ENCODE data around the gene HBA2.
"Not testable (repeated sequence)": the region's sequence is repeated elsewhere in the genome, so short reads cannot be mapped to it uniquely, and the experiment has no call there.

HBA2 gene

DNA sequence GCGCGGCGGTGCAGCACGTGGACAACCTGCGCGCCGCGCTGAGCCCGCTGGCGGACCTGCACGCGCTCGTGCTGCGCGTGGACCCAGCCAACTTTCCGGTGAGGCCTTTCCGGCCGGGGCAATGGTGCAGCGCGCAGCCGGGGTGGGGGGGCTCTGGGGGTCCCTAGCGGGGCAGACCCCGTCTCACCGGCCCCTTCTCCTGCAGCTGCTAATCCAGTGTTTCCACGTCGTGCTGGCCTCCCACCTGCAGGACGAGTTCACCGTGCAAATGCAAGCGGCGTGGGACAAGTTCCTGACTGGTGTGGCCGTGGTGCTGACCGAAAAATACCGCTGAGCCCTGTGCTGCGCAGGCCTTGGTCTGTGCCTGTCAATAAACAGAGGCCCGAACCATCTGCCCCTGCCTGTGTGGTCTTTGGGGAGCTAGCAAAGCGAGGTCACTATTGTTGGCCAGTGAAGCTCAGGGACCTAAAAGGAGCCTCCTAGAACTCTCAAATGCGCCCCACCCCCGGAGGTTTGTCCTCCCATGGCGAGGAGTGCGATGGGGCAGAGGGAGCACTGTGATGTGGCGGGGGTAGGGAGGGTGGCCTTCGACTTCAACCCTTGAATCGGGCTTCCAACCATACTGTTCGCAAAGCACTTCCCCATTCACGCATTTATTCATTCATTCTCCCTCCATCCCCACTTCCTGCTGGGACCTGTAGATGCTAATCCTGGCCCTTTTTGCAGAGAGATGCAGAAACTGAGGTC, 6.1 kb upstream of the HBA2 start:
- H3K4me3 ChIP-seq (ENCODE audit: low read length): no peak overlapping the region
- DNase-seq (ENCODE audit: low read depth): no peak
- TF ChIP-seq, protein P1, sequence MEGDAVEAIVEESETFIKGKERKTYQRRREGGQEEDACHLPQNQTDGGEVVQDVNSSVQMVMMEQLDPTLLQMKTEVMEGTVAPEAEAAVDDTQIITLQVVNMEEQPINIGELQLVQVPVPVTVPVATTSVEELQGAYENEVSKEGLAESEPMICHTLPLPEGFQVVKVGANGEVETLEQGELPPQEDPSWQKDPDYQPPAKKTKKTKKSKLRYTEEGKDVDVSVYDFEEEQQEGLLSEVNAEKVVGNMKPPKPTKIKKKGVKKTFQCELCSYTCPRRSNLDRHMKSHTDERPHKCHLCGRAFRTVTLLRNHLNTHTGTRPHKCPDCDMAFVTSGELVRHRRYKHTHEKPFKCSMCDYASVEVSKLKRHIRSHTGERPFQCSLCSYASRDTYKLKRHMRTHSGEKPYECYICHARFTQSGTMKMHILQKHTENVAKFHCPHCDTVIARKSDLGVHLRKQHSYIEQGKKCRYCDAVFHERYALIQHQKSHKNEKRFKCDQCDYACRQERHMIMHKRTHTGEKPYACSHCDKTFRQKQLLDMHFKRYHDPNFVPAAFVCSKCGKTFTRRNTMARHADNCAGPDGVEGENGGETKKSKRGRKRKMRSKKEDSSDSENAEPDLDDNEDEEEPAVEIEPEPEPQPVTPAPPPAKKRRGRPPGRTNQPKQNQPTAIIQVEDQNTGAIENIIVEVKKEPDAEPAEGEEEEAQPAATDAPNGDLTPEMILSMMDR (IDR thresholded peaks at IDR 0.05; ENCODE audit: insufficient read depth, low read depth, low read length, missing control alignments): no peak

DNA sequence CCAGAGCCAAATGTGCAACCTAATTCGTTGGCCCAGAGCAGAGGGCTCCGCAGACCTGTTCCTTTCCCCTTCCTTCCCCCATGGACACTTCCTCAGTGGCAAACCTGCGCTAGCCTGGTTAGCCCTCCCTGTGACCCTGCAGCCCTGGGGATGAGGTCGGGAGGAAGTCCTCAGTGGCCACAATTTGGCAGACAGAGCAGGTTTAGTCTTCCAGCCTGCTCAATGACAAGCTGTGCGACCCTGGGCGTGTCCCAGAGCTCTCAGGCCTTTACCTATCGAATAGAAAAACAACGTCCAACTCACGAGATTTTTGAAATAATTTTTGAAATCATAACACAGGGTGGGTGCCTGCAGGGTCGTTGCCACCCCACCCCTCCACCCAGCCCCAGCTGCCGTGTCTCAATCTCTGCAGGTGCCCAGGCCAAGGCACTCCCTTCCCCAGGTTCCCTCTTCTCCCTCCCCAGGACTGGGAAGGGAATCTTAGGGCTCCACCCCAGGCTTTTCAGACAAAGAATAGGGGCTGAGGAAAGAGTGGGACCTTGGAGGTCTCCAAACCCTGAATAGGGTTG, 5.5 kb upstream of the HBA2 start:
- no peak for DNase-seq (ENCODE audit: low read depth)
- H3K4me3 ChIP-seq (ENCODE audit: low read length): no peak overlapping the region
- TF ChIP-seq, protein P1 (IDR thresholded peaks at IDR 0.05; ENCODE audit: insufficient read depth, low read depth, low read length, missing control alignments): no peak

DNA sequence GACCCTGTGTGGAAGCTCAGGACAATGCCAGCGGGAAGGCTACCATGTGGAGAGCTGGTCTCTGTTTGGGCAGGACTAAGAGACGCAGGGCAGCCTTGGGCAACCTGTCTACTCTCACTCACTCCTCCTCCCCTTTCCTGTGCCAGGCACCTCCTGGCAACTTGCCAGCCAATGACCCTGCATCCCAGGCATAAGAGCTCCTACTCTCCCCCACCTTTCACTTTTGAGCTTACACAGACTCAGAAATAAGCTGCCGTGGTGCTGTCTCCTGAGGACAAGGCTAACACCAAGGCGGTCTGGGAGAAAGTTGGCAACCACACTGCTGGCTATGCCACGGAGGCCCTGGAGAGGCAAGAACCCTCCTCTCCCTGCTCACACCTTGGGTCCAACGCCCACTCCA, 4.3 kb upstream of the HBA2 start:
- no peak for DNase-seq (ENCODE audit: low read depth)
- TF ChIP-seq, protein P1 (IDR thresholded peaks at IDR 0.05; ENCODE audit: insufficient read depth, low read depth, low read length, missing control alignments): no peak

DNA sequence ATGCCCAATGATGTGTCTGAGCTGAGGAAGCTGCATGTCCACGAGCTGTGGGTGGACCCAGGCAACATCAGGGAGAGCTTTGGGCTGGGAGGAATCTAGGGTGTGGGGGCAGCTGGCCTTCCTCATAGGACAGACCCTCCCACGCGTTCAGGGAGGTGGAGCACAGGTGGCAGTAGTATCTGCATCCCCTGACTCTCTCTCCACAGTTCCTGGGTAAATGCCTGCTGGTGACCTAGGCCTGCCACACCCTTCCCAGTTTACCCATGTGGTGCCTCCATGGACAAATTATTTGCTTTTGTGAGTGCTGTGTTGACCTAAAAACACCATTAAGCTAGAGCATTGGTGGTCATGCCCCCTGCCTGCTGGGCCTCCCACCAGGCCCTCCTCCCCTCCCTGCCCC, 3.7 kb upstream of the HBA2 start:
- TF ChIP-seq, protein P1 (IDR thresholded peaks at IDR 0.05; ENCODE audit: insufficient read depth, low read depth, low read length, missing control alignments): no peak
- no peak for DNase-seq (ENCODE audit: low read depth)
- no peak overlapping the region for H3K4me3 ChIP-seq (ENCODE audit: low read length)

More for the DNA sequence above, 4.3 kb upstream of the HBA2 start:
- H3K4me3 ChIP-seq (ENCODE audit: low read length): no peak overlapping the region

DNA sequence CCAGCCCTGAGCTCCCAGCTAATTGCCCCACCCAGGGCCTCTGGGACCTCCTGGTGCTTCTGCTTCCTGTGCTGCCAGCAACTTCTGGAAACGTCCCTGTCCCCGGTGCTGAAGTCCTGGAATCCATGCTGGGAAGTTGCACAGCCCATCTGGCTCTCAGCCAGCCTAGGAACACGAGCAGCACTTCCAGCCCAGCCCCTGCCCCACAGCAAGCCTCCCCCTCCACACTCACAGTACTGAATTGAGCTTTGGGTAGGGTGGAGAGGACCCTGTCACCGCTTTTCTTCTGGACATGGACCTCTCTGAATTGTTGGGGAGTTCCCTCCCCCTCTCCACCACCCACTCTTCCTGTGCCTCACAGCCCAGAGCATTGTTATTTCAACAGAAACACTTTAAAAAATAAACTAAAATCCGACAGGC, 2.6 kb upstream of the HBA2 start:
- peak; percentile 18 for DNase-seq (ENCODE audit: low read depth)
- H3K4me3 ChIP-seq (ENCODE audit: low read length): not testable (repeated sequence)

DNA sequence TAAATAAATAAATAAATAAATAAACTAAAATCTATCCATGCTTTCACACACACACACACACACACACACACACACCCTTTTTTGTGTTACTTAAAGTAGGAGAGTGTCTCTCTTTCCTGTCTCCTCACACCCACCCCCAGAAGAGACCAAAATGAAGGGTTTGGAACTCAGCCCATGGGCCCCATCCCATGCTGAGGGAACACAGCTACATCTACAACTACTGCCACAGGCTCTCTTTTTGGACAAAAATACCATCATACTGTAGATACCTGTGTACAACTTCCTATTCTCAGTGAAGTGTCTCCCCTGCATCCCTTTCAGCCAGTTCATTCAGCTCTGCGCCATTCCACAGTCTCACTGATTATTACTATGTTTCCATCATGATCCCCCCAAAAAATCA, 1.9 kb upstream of the HBA2 start:
- no peak for DNase-seq (ENCODE audit: low read depth)
- H3K4me3 ChIP-seq (ENCODE audit: low read length): no peak overlapping the region
- TF ChIP-seq, protein P1 (IDR thresholded peaks at IDR 0.05; ENCODE audit: insufficient read depth, low read depth, low read length, missing control alignments): no peak

DNA sequence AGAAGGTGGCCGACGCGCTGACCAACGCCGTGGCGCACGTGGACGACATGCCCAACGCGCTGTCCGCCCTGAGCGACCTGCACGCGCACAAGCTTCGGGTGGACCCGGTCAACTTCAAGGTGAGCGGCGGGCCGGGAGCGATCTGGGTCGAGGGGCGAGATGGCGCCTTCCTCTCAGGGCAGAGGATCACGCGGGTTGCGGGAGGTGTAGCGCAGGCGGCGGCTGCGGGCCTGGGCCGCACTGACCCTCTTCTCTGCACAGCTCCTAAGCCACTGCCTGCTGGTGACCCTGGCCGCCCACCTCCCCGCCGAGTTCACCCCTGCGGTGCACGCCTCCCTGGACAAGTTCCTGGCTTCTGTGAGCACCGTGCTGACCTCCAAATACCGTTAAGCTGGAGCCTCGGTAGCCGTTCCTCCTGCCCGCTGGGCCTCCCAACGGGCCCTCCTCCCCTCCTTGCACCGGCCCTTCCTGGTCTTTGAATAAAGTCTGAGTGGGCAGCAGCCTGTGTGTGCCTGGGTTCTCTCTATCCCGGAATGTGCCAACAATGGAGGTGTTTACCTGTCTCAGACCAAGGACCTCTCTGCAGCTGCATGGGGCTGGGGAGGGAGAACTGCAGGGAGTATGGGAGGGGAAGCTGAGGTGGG, 657 bp downstream of the HBA2 start:
- DNase-seq (ENCODE audit: low read depth); H3K4me3 ChIP-seq (ENCODE audit: low read length): not testable (repeated sequence)

DNA sequence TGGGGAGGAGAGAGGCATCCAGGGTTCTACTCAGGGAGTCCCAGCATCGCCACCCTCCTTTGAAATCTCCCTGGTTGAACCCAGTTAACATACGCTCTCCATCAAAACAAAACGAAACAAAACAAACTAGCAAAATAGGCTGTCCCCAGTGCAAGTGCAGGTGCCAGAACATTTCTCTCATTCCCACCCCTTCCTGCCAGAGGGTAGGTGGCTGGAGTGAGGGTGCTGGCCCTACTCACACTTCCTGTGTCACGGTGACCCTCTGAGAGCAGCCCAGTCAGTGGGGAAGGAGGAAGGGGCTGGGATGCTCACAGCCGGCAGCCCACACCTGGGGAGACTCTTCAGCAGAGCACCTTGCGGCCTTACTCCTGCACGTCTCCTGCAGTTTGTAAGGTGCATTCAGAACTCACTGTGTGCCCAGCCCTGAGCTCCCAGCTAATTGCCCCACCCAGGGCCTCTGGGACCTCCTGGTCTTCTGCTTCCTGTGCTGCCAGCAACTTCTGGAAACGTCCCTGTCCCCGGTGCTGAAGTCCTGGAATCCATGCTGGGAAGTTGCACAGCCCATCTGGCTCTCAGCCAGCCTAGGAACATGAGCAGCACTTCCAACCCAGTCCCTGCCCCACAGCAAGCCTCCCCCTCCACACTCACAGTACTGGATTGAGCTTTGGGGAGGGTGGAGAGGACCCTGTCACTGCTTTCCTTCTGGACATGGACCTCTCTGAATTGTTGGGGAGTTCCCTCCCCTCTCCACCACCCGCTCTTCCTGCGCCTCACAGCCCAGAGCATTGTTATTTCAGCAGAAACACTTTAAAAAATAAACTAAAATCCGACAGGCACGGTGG, 1.5 kb downstream of the HBA2 start:
- not testable (repeated sequence) for H3K4me3 ChIP-seq (ENCODE audit: low read length)
- DNase-seq (ENCODE audit: low read depth): peak; percentile 29

Data from epithelial cell of esophagus (primary cell).